ENCODE data around the gene PRPF40B. TPM values are rescaled to one million over a fixed set of nuclear protein-coding genes. Genes with fewer than 3 reads are reported as not detected.

PRPF40B gene
- total RNA-seq, 2 donors from 2014 or later: 13.9 to 31.1 TPM

DNA sequence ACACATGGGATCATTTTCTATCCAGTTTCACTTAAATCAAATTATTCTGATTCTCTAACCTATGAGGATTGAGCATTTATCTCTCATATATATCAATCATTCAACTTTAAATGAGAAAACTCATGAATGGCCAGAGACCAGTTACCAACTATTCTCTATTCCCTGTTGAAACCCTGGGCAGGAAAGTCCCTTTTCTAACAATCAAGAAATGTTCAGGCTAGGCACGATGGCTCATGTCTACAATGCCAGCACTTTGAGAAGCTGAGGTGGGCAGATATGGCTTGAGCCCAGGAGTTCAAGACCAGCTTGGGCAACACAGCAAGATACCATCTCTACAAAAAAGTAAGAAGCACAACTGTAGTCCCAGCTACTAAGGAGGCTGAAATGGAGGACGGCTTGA is 65.9 kb downstream of the PRPF40B start:
- intact Hi-C loops (cut with DNase I): no loop called here
- 71% methylated on average over 2 of the region's 2 CpGs for WGBS
- H3K27ac ChIP-seq: no peak overlapping the region
- no peaks in the 10 kb centered on the region for H3K36me3 ChIP-seq
- H3K27me3 ChIP-seq (replicated peaks; ENCODE audit: insufficient read depth): no peaks in the 10 kb centered on the region
- DNase-seq (ENCODE audit: low spot score): no peak
- TF ChIP-seq, protein P1, sequence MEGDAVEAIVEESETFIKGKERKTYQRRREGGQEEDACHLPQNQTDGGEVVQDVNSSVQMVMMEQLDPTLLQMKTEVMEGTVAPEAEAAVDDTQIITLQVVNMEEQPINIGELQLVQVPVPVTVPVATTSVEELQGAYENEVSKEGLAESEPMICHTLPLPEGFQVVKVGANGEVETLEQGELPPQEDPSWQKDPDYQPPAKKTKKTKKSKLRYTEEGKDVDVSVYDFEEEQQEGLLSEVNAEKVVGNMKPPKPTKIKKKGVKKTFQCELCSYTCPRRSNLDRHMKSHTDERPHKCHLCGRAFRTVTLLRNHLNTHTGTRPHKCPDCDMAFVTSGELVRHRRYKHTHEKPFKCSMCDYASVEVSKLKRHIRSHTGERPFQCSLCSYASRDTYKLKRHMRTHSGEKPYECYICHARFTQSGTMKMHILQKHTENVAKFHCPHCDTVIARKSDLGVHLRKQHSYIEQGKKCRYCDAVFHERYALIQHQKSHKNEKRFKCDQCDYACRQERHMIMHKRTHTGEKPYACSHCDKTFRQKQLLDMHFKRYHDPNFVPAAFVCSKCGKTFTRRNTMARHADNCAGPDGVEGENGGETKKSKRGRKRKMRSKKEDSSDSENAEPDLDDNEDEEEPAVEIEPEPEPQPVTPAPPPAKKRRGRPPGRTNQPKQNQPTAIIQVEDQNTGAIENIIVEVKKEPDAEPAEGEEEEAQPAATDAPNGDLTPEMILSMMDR (IDR thresholded peaks at IDR 0.05): no peak
- TF ChIP-seq POLR2A (IDR thresholded peaks at IDR 0.05) (no peak), POLR2AphosphoS5 (IDR thresholded peaks at IDR 0.05) (no peak)
- H3K4me1 ChIP-seq (replicated peaks): no peaks in the 10 kb centered on the region
- no peak overlapping the region for H3K4me3 ChIP-seq
- H3K9me3 ChIP-seq: no peaks in the 10 kb centered on the region

DNA sequence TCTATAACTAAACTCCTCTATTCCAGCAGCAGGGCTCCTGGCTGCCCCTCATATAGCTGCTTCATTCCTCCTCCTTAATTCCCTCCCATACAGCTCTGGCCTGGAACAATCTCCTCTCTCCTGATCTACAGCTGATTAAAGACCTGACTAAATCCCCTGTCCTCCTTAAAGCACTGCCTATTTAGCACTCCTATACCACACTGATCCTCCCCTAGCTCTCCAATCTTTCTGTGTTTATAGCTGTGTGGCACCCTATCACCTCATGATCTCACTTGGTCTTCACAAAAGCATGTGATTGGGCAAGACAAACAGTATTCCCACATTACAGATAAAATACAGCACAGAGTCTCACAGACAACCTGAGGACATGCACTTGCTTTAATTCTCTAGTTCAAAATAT is 66.4 kb downstream of the PRPF40B start:
- Histone ChIP-seq H3K36me3 (no peaks in the 10 kb centered on the region), H3K4me1 (replicated peaks) (no peaks in the 10 kb centered on the region), H3K27ac (no peak overlapping the region), H3K9me3 (no peaks in the 10 kb centered on the region), H3K4me3 (no peak overlapping the region), H3K27me3 (replicated peaks; ENCODE audit: insufficient read depth) (no peaks in the 10 kb centered on the region)
- intact Hi-C loops (cut with DNase I): no loop called here
- no peak for DNase-seq (ENCODE audit: low spot score)
- TF ChIP-seq POLR2A (IDR thresholded peaks at IDR 0.05) (no peak), POLR2AphosphoS5 (IDR thresholded peaks at IDR 0.05) (no peak)
- TF ChIP-seq, protein P1 (IDR thresholded peaks at IDR 0.05): no peak

DNA sequence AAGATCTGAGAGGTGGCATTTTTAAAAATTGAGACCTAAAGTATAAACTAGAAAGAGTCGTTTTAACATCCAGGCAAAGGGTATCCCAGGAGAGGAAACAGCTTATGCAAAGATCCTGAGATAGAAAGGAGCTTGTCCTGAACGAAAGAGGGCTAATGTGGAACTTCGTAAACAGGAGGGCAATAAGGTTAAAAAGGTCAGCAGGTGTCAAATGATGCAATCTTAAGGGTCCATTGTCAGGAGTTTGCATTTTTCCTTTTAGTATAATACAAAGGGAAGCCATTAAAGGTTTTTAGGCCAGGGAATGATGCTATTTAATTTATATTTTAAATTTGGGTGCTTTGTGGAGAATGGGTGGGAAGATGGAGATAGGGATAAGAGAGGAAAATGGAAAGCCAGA is 69.5 kb downstream of the PRPF40B start:
- H3K4me1 ChIP-seq (replicated peaks): no peaks in the 10 kb centered on the region
- H3K9me3 ChIP-seq: no peaks in the 10 kb centered on the region
- no peak overlapping the region for H3K4me3 ChIP-seq
- TF ChIP-seq, protein P1 (IDR thresholded peaks at IDR 0.05): no peak
- TF ChIP-seq POLR2AphosphoS5 (IDR thresholded peaks at IDR 0.05) (no peak), POLR2A (IDR thresholded peaks at IDR 0.05) (no peak)
- intact Hi-C loops (cut with DNase I): no loop called here
- DNase-seq (ENCODE audit: low spot score): no peak
- 67% methylated on average over 3 of the region's 3 CpGs for WGBS
- H3K36me3 ChIP-seq: no peaks in the 10 kb centered on the region
- no peaks in the 10 kb centered on the region for H3K27me3 ChIP-seq (replicated peaks; ENCODE audit: insufficient read depth)
- H3K27ac ChIP-seq: no peak overlapping the region

DNA sequence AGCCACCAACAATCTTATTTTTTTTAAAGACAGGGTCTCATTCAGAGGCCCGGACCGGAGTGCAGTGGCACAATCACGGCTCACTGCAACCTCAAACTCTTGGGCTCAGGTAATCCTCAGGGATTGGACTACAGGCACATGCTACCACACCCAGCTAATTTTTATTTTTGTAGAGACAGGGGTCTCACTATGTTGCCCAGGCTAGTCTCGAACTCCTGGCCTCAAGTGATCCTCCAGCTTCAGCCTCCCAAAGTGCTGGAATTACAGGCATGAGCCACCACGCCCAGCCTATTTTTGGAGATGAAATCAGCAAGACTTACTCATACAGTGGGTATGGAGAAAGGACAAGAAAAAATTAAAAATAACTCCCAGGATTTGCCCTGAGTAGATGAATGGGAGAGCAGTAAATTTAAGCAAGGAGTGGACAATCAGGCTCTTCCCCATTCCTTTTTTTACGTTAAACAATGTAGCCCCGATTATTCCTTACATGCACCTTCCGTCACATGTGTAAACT is 70.6 kb downstream of the PRPF40B start:
- TF ChIP-seq POLR2A (IDR thresholded peaks at IDR 0.05): no peak
- TF ChIP-seq, protein P1 (IDR thresholded peaks at IDR 0.05): no peak
- TF ChIP-seq POLR2AphosphoS5 (IDR thresholded peaks at IDR 0.05): no peak
- H3K4me3 ChIP-seq: no peak overlapping the region
- intact Hi-C loops (cut with DNase I): no loop called here
- no peaks in the 10 kb centered on the region for H3K9me3 ChIP-seq
- 87% methylated on average over 8 of the region's 8 CpGs for WGBS
- no peaks in the 10 kb centered on the region for H3K27me3 ChIP-seq (replicated peaks; ENCODE audit: insufficient read depth)
- H3K36me3 ChIP-seq: no peaks in the 10 kb centered on the region
- DNase-seq (ENCODE audit: low spot score): no peak
- H3K4me1 ChIP-seq (replicated peaks): no peaks in the 10 kb centered on the region
- H3K27ac ChIP-seq: no peak overlapping the region

Small RNA genes within 50 kb of the gene (small RNA-seq; reads per million reads assigned to genes)
- gene HIGD1AP9: 0 reads per million in 2 donors
- 0 reads per million in 2 donors for gene POLR2KP1
- gene RNU6-834P: 0 reads per million in 2 donors

Other genes with a start within 250 kb of the PRPF40B start
- gene KCNH3, start 84.5 kb upstream of the PRPF40B start, total RNA-seq: 1 to 10 TPM; 1.8 to 2.2 TPM
- 10 to 100 TPM; 54.1 to 87.0 TPM for gene MCRS1, start 55.4 kb upstream of the PRPF40B start, total RNA-seq
- gene FAM186B, start 17.9 kb upstream of the PRPF40B start, total RNA-seq: 1 to 10 TPM in 1 of 2 donors, under 1 TPM in 1; 0.23 to 10.0 TPM
- gene FMNL3, start 83.8 kb downstream of the PRPF40B start, total RNA-seq: 10 to 100 TPM in 1 of 2 donors, 1 to 10 TPM in 1; 4.5 to 52.9 TPM
- 100 to 1,000 TPM; 541 to 778 TPM for gene TMBIM6, start 118.0 kb downstream of the PRPF40B start, total RNA-seq
- gene NCKAP5L, start 204.9 kb downstream of the PRPF40B start, total RNA-seq: 10 to 100 TPM; 17.3 to 63.1 TPM
- gene BCDIN3D, start 219.5 kb downstream of the PRPF40B start, total RNA-seq: 1 to 10 TPM; 3.0 to 8.0 TPM